Muscle layer of colon (tissue), 2 donors: ENCODE data around the gene FMN1.
"Not testable (repeated sequence)": the region's sequence is repeated elsewhere in the genome, so short reads cannot be mapped to it uniquely, and the experiment has no call there.

Experiments used
- H3K27ac ChIP-seq: one replicate; pipeline ENCODE4 v1.7.0; 2013; ENCODE audit warnings: low read depth, mild to moderate bottlenecking, low read length, moderate library complexity
- H3K27me3 ChIP-seq, 2 donors: one replicate each; pipeline ENCODE4 v1.7.0; 2013; ENCODE audit warnings: low read length in 2 of 2, mild to moderate bottlenecking in 2 of 2; ENCODE audit not compliant: insufficient read depth in 2 of 2, control insufficient read depth in 1 of 2
- H3K36me3 ChIP-seq: one replicate; pipeline ENCODE4 v1.7.0; 2013; ENCODE audit warnings: mild to moderate bottlenecking, low read length; ENCODE audit not compliant: insufficient read depth
- H3K4me1 ChIP-seq: one replicate; pipeline ENCODE4 v1.7.0; 2013; ENCODE audit warnings: mild to moderate bottlenecking, low read length; ENCODE audit not compliant: insufficient read depth
- H3K4me3 ChIP-seq, 2 donors: one replicate each; pipeline ENCODE4 v1.7.0; 2013; ENCODE audit warnings: low read length in 2 of 2, low read depth in 1 of 2, mild to moderate bottlenecking in 1 of 2, moderate library complexity in 1 of 2
- H3K9ac ChIP-seq: one replicate; pipeline ENCODE4 v1.7.0; 2013; ENCODE audit warnings: low read length
- H3K9me3 ChIP-seq: one replicate; pipeline ENCODE4 v1.7.0; 2013; ENCODE audit warnings: mild to moderate bottlenecking, low read length
- donor health status: abdominal sarcoma.
- donor health status: Adenocarcinoma of cecum.

FMN1 gene

GRCh38 chr15:33083232-33084081, 111.1 kb downstream of the FMN1 start:
- no peaks in the 10 kb centered on the region for H3K27me3 ChIP-seq
- H3K27ac ChIP-seq = no peak overlapping the region
- no peak overlapping the region for H3K9ac ChIP-seq
- no peaks in the 10 kb centered on the region for H3K36me3 ChIP-seq
- no peaks in the 10 kb centered on the region for H3K9me3 ChIP-seq
- H3K4me1 ChIP-seq = no peaks in the 10 kb centered on the region
- H3K4me3 ChIP-seq = no peak overlapping the region

- Histone ChIP-seq H3K4me3 (no peak overlapping the region), H3K36me3 (no peaks in the 10 kb centered on the region), H3K9ac (no peak overlapping the region), H3K27me3 (no peaks in the 10 kb centered on the region), H3K27ac (no peak overlapping the region), H3K4me1 (no peaks in the 10 kb centered on the region), H3K9me3 (no peaks in the 10 kb centered on the region)
Measured at GRCh38 chr15:33080006-33080405, 114.5 kb downstream of the FMN1 start.

GRCh38 chr15:33078607-33079006, 115.9 kb downstream of the FMN1 start:
- Histone ChIP-seq H3K9ac (no peak overlapping the region), H3K27me3 (no peaks in the 10 kb centered on the region), H3K36me3 (no peaks in the 10 kb centered on the region), H3K27ac (no peak overlapping the region), H3K9me3 (no peaks in the 10 kb centered on the region), H3K4me1 (no peaks in the 10 kb centered on the region), H3K4me3 (no peak overlapping the region)

GRCh38 chr15:33076937-33077336, 117.6 kb downstream of the FMN1 start:
- H3K9me3 ChIP-seq = no peaks in the 10 kb centered on the region
- no peak overlapping the region for H3K27ac ChIP-seq
- H3K36me3 ChIP-seq = no peaks in the 10 kb centered on the region
- no peak overlapping the region for H3K4me3 ChIP-seq
- H3K4me1 ChIP-seq = no peaks in the 10 kb centered on the region
- H3K27me3 ChIP-seq = no peaks in the 10 kb centered on the region
- no peak overlapping the region for H3K9ac ChIP-seq

GRCh38 chr15:33074942-33075341, 119.6 kb downstream of the FMN1 start:
- Histone ChIP-seq H3K27me3 (no peaks in the 10 kb centered on the region), H3K4me3 (no peak overlapping the region), H3K9ac (no peak overlapping the region), H3K36me3 (no peaks in the 10 kb centered on the region), H3K4me1 (no peaks in the 10 kb centered on the region), H3K9me3 (no peaks in the 10 kb centered on the region), H3K27ac (no peak overlapping the region)

- Histone ChIP-seq H3K36me3 (no peaks in the 10 kb centered on the region), H3K4me1 (no peaks in the 10 kb centered on the region), H3K4me3 (no peak overlapping the region), H3K27ac (no peak overlapping the region), H3K9me3 (no peaks in the 10 kb centered on the region), H3K9ac (no peak overlapping the region), H3K27me3 (no peaks in the 10 kb centered on the region)
Measured at GRCh38 chr15:33074212-33074611, 120.3 kb downstream of the FMN1 start.

GRCh38 chr15:33071451-33071850, 123.1 kb downstream of the FMN1 start:
- no peak overlapping the region for H3K9ac ChIP-seq
- no peak overlapping the region for H3K4me3 ChIP-seq
- H3K4me1 ChIP-seq = no peaks in the 10 kb centered on the region
- no peaks in the 10 kb centered on the region for H3K27me3 ChIP-seq
- H3K36me3 ChIP-seq = no peaks in the 10 kb centered on the region
- no peaks in the 10 kb centered on the region for H3K9me3 ChIP-seq
- H3K27ac ChIP-seq = no peak overlapping the region

GRCh38 chr15:33069903-33070302, 124.6 kb downstream of the FMN1 start:
- not testable (repeated sequence) for H3K4me1 ChIP-seq, H3K4me3 ChIP-seq, H3K27me3 ChIP-seq, H3K9me3 ChIP-seq, H3K27ac ChIP-seq, H3K9ac ChIP-seq, H3K36me3 ChIP-seq

- H3K4me1 ChIP-seq = no peaks in the 10 kb centered on the region
- H3K27ac ChIP-seq = no peak overlapping the region
- H3K9me3 ChIP-seq = no peaks in the 10 kb centered on the region
- H3K27me3 ChIP-seq = no peaks in the 10 kb centered on the region
- no peaks in the 10 kb centered on the region for H3K36me3 ChIP-seq
- H3K9ac ChIP-seq = no peak overlapping the region
- H3K4me3 ChIP-seq = no peak overlapping the region
Measured at GRCh38 chr15:33069161-33069560, 125.4 kb downstream of the FMN1 start.

GRCh38 chr15:33068511-33068990, 126.0 kb downstream of the FMN1 start:
- Histone ChIP-seq H3K4me3 (no peak overlapping the region), H3K9me3 (no peaks in the 10 kb centered on the region), H3K27me3 (no peaks in the 10 kb centered on the region), H3K36me3 (no peaks in the 10 kb centered on the region), H3K9ac (no peak overlapping the region), H3K4me1 (no peaks in the 10 kb centered on the region), H3K27ac (no peak overlapping the region)

- Histone ChIP-seq H3K36me3 (no peaks in the 10 kb centered on the region), H3K9me3 (no peaks in the 10 kb centered on the region), H3K27ac (no peak overlapping the region), H3K4me1 (no peaks in the 10 kb centered on the region), H3K4me3 (no peak overlapping the region), H3K9ac (no peak overlapping the region), H3K27me3 (no peaks in the 10 kb centered on the region)
Measured at GRCh38 chr15:33068007-33068481, 126.5 kb downstream of the FMN1 start.

GRCh38 chr15:33067456-33067855, 127.1 kb downstream of the FMN1 start:
- Histone ChIP-seq H3K9me3 (no peaks in the 10 kb centered on the region), H3K4me1 (no peaks in the 10 kb centered on the region), H3K27ac (no peak overlapping the region), H3K27me3 (no peaks in the 10 kb centered on the region), H3K36me3 (no peaks in the 10 kb centered on the region), H3K9ac (no peak overlapping the region), H3K4me3 (no peak overlapping the region)
